Spleen (tissue), 11 donors: ENCODE data around the gene SAP30BP. TPM values are rescaled to one million over a fixed set of nuclear protein-coding genes. Genes with fewer than 3 reads are reported as not detected.

Source experiments
- DNase-seq: peaks from one replicate; pipeline ENCODE4 v3.0.0-alpha.2; 2020
- H3K27ac ChIP-seq, 8 donors: fragments of 200-600 bp; sonication (generic) in 7 of 8; 1 replicate in 4 of 8; 2 replicates in 4 of 8; pipeline versions ENCODE4 v1.5.0 to v1.8.0; 2016 to 2021; ENCODE audit warnings: inconsistent platforms in 4 of 8, mild to moderate bottlenecking in 4 of 8, moderate library complexity in 1 of 8
- H3K27me3 ChIP-seq, 7 donors: fragments of 200-600 bp; sonication (generic) in 6 of 7; replicated peaks in 1 of 7; 1 replicate in 4 of 7; 2 replicates in 3 of 7; pipeline versions ENCODE4 v1.5.0 to v1.8.0; 2016 to 2021; ENCODE audit warnings: inconsistent platforms in 3 of 7, mild to moderate bottlenecking in 1 of 7
- H3K36me3 ChIP-seq, 6 donors: fragments of 200-600 bp; sonication (generic) in 5 of 6; 1 replicate in 4 of 6; 2 replicates in 2 of 6; pipeline versions ENCODE4 v1.5.0 to v1.8.0; 2016 to 2021; ENCODE audit warnings: inconsistent platforms in 2 of 6
- H3K4me1 ChIP-seq, 6 donors: fragments of 200-600 bp; sonication (generic) in 5 of 6; 1 replicate in 3 of 6; 2 replicates in 3 of 6; pipeline versions ENCODE4 v1.5.0 to v1.8.0; 2016 to 2021; ENCODE audit warnings: inconsistent platforms in 3 of 6
- H3K4me3 ChIP-seq, 8 donors: fragments of 200-600 bp; sonication (generic) in 7 of 8; 1 replicate in 4 of 8; 2 replicates in 4 of 8; pipeline versions ENCODE4 v1.5.0 to v1.8.0; 2016 to 2021; ENCODE audit warnings: inconsistent platforms in 4 of 8, mild to moderate bottlenecking in 4 of 8, moderate library complexity in 2 of 8
- H3K9me3 ChIP-seq, 8 donors: fragments of 200-600 bp; sonication (generic) in 7 of 8; 1 replicate in 4 of 8; 2 replicates in 4 of 8; pipeline versions ENCODE4 v1.5.0 to v1.8.0; 2016 to 2021; ENCODE audit warnings: inconsistent platforms in 4 of 8
- POLR2A ChIP-seq, 3 donors: fragments of 450-650 bp; IDR thresholded peaks; one replicate each; pipeline ENCODE4 v1.5.1; 2017; ENCODE audit warnings: antibody characterized with exemption in 3 of 3, mild to moderate bottlenecking in 1 of 3
- POLR2AphosphoS5 ChIP-seq, 3 donors: sonication (generic); formaldehyde crosslinking; IDR thresholded peaks; one replicate each; pipeline ENCODE4 v1.5.1; 2017; ENCODE audit warnings: antibody characterized with exemption in 3 of 3
- WGBS, 5 donors: extraction: QIAGEN DNeasy Blood & Tissue Kit in 3 of 5; methylation state at CpG; one replicate each; pipeline versions ENCODE4 v1.1.5 to v1.1.7; 2013 to 2018; 5-methylcytosine and 5-hydroxymethylcytosine counted together
- intact Hi-C: fragments of 100-400 bp; cut with DNase I; formaldehyde crosslinking; loops from one replicate; pipeline ENCODE4 v1.15.0; 2023; ENCODE audit warnings: low total_unique reads
- polyA plus RNA-seq, 3 donors: library from polyadenylated mRNA; stranded (reverse); fragments of 200-250 nt; gene quantifications; one replicate each; pipeline ENCODE4 v1.2.1, GENCODE V29; 2013
- total RNA-seq, 7 donors: library from RNA; depleted of rRNA in 3 of 7; stranded (reverse); fragments of >200 nt in 3 of 7; fragmentation: NEBNext Ultra II Directional in 4 of 7; extraction: Animal tissue kit (Norgen Biotek cat#: 25700) in 4 of 7; gene quantifications; one replicate each; pipeline versions ENCODE4 v1.1.0 to v1.2.1, GENCODE V29; 2016 to 2021
- TF ChIP-seq, protein P1 (sequence below), 11 experiments: fragments of 200-600 bp in 7 of 11; fragments of 450-650 bp in 4 of 11; sonication (generic) in 4 of 11; IDR thresholded peaks in 8 of 11; conservative IDR thresholded peaks in 3 of 11; 1 replicate in 7 of 11; 2 replicates in 4 of 11; pipeline versions ENCODE4 v1.4.0 to v1.8.0; 2016 to 2021; ENCODE audit warnings: antibody characterized with exemption in 11 of 11, inconsistent platforms in 4 of 11, mild to moderate bottlenecking in 1 of 11
- donor health status: healthy with polysubstance abuse.
- donor health status: DM: no; HTN: no; CAD: no; lungs with moderate emphysema.
- donor health status: DM: no; HTN: no; CAD: no.
- donor health status: Bipolar disorder and iron deficiency.
- donor health status: healthy.
- donor health status: DM: no; HTN: no; CAD: no.
- donor health status: DM: yes; HTN: yes; CAD: no.

SAP30BP gene
- total and polyA plus RNA-seq, 10 donors: 53.8 to 110 (median 75.4) TPM

GRCh38 chr17:75634376-75634740 lies 32.8 kb upstream of the SAP30BP start:
- no peak for DNase-seq
- WGBS, 5 donors: 78 to 95% (median 87%) methylated on average over 7 to 9 of the region's 9 CpGs
- peaks cover 0 to 54% (median 9%) of the 10 kb centered on the region in 6 donors for H3K36me3 ChIP-seq
- H3K4me3 ChIP-seq: peak overlapping the region in 1 of 8 donors; percentile 7
- no peaks in the 10 kb centered on the region for H3K27me3 ChIP-seq
- TF ChIP-seq POLR2AphosphoS5 (IDR thresholded peaks at IDR 0.05) (no peak), POLR2A (IDR thresholded peaks at IDR 0.05) (no peak)
- TF ChIP-seq, protein P1, sequence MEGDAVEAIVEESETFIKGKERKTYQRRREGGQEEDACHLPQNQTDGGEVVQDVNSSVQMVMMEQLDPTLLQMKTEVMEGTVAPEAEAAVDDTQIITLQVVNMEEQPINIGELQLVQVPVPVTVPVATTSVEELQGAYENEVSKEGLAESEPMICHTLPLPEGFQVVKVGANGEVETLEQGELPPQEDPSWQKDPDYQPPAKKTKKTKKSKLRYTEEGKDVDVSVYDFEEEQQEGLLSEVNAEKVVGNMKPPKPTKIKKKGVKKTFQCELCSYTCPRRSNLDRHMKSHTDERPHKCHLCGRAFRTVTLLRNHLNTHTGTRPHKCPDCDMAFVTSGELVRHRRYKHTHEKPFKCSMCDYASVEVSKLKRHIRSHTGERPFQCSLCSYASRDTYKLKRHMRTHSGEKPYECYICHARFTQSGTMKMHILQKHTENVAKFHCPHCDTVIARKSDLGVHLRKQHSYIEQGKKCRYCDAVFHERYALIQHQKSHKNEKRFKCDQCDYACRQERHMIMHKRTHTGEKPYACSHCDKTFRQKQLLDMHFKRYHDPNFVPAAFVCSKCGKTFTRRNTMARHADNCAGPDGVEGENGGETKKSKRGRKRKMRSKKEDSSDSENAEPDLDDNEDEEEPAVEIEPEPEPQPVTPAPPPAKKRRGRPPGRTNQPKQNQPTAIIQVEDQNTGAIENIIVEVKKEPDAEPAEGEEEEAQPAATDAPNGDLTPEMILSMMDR (IDR thresholded peaks at IDR 0.05 in 8 of 11, conservative IDR thresholded peaks at IDR 0.05 in 3 of 11): no peak
- H3K4me1 ChIP-seq: peaks cover 14 to 24% (median 21%) of the 10 kb centered on the region in 6 donors
- no peaks in the 10 kb centered on the region for H3K9me3 ChIP-seq
- H3K27ac ChIP-seq: peak overlapping the region in 5 of 8 donors; percentile 51 to 73 (median 68)
- intact Hi-C loops: no loop called here

- no peak for TF ChIP-seq POLR2A (IDR thresholded peaks at IDR 0.05)
- no peak for TF ChIP-seq POLR2AphosphoS5 (IDR thresholded peaks at IDR 0.05)
- TF ChIP-seq, protein P1 (IDR thresholded peaks at IDR 0.05 in 8 of 11, conservative IDR thresholded peaks at IDR 0.05 in 3 of 11): no peak
- H3K27me3 ChIP-seq: no peaks in the 10 kb centered on the region
- H3K4me1 ChIP-seq: peaks cover 14 to 24% (median 21%) of the 10 kb centered on the region in 6 donors
- H3K36me3 ChIP-seq: peaks cover 0 to 54% (median 10%) of the 10 kb centered on the region in 6 donors
- peak overlapping the region in 1 of 8 donors; percentile 73 for H3K27ac ChIP-seq
- H3K4me3 ChIP-seq: no peak overlapping the region
- DNase-seq: peak; percentile 63
- no peaks in the 10 kb centered on the region for H3K9me3 ChIP-seq
- 87 to 92% (median 90%) methylated on average over 15 to 20 of the region's 20 CpGs for WGBS, 5 donors
- intact Hi-C loops: no loop called here
Measured at GRCh38 chr17:75634754-75635609, 32.2 kb upstream of the SAP30BP start.

DNA sequence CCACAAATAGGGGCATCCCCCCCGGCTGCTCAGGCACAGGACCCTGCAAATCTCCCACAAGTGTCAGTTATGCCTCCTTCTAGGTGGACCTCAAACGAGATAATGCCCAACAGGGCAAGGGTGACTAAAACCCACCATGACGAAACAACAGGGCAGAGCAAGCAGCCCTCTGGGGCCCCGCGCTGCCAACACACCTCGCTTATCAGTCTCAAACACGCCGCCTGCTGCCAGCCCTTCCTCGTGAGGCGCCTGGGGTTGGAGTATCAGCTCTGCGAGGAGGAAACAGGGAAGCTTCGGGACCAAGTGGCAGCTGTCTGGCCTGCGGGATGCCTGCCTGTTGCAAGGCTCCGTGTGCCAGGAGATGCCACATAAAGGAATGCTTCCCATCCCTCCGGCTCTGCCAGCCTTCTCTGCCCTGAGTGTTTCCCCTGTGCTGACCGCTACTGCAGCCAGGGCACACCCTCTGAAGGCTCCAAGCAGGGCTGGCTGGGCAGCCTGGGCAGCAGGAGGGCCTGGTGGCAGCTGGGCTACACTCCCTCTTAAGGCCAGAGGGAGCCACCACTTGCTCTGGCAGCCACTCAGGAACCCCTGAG lies 31.4 kb upstream of the SAP30BP start:
- TF ChIP-seq POLR2A (IDR thresholded peaks at IDR 0.05) (no peak), POLR2AphosphoS5 (IDR thresholded peaks at IDR 0.05) (no peak)
- TF ChIP-seq, protein P1 (IDR thresholded peaks at IDR 0.05 in 8 of 11, conservative IDR thresholded peaks at IDR 0.05 in 3 of 11): no peak
- H3K4me1 ChIP-seq: peaks cover 14 to 24% (median 21%) of the 10 kb centered on the region in 6 donors
- H3K4me3 ChIP-seq: no peak overlapping the region
- H3K27me3 ChIP-seq: no peaks in the 10 kb centered on the region
- DNase-seq: no peak
- no peaks in the 10 kb centered on the region for H3K9me3 ChIP-seq
- peaks cover 0 to 54% (median 9%) of the 10 kb centered on the region in 6 donors for H3K36me3 ChIP-seq
- intact Hi-C loops: no loop called here
- WGBS, 5 donors: 51 to 67% (median 64%) methylated on average over 6 to 16 of the region's 16 CpGs
- H3K27ac ChIP-seq: peak overlapping the region in 1 of 8 donors; percentile 73
